ENCODE data around the gene GLT1D1.
"Not testable (repeated sequence)": the region's sequence is repeated elsewhere in the genome, so short reads cannot be mapped to it uniquely, and the experiment has no call there.

The GLT1D1 gene

DNA sequence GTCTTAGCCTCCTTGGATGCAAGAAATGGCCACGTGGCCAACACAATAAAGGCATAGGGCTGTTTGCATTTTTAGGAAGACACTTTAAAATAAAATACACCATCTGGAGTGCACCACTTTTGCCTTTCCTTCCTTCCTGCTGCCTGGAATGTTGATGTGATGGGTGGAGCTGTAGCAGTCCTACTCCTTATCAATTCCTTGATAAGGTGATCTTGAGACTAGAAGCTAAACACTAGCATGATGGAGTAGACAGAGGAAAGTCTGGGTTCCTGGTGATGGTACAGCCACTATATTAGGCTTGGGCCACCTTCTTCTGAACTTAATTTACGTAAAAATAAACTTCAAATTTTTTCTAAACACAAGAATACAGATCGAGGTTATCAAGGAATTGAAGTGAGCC, 2.9 kb upstream of the GLT1D1 start:
- no peak for TF ChIP-seq CTCF (conservative IDR thresholded peaks at IDR 0.05; ENCODE audit: low read depth, low read length)
- no peak overlapping the region for H3K4me3 ChIP-seq (ENCODE audit: low read depth, low read length)
- no peak for DNase-seq (ENCODE audit: low read depth)

GRCh38 chr12:128851429-128851828, 1.8 kb upstream of the GLT1D1 start:
- DNase-seq (ENCODE audit: low read depth); H3K4me3 ChIP-seq (ENCODE audit: low read depth, low read length): not testable (repeated sequence)

DNA sequence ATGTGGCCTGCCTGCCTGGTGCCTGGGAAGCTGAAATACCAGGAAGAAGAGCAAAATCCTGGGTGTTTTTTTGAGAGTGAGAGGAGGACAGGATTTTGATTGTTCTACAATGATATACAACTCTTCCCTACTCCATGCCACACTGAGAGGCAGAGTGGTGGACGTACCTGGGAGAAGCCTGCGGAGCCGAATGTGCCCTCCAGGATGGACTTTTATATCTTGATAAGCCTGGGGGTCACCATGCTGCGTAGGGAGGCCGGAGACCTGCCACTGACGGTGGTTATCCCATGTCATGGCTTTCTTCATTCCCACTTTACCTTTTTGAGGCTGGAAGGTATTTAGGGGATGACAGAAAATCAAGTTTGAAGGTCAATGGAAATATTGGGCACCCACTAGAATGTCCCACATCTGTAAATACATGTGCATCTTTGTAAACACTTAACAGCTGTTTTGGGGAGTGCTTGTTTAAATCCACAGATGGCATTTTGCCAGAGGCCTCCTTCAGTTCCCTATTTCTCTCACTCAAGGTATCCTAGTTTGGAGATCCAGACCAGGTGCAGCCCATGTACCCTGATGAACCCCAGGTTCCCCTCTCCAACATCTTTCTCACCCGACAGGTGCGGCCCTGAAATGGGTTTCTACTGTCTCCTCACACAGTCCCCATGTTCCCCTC, 1.1 kb upstream of the GLT1D1 start:
- H3K4me3 ChIP-seq (ENCODE audit: low read depth, low read length) = no peak overlapping the region
- DNase-seq (ENCODE audit: low read depth) = no peak

DNA sequence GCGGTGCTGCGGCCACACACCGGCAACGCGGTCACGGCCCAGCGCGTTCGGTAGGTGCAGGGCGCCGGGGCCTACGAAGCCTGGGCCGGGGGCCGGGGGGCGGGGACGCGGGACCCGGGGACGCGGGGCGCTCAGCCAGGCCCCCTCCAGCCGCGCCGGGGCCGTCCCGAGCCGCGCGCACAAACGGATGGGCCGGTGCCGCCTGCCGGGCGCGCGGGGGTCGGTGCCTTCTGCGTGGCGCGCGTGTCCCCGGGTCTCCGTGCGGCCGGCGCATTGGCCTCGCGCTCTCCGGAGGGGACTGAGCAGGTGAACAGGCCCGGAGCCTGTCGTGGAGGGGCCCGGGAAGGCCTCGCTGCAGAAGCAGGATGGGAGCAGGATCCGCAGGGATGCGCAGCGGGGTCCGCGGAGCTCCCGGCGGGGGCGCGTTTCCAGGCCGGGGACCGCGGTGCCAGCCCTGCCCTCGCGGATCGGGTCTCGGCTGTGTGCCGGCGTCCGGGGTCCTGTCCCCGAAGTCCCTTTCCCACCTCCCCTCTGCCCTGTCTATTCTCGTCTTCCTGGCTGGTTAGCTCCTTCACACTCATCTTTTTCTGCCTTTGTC, 421 bp downstream of the GLT1D1 start:
- TF ChIP-seq CTCF (conservative IDR thresholded peaks at IDR 0.05; ENCODE audit: low read depth, low read length) = no peak
- DNase-seq (ENCODE audit: low read depth) = no peak
- no peak overlapping the region for H3K4me3 ChIP-seq (ENCODE audit: low read depth, low read length)

More for the DNA sequence above, 1.1 kb upstream of the GLT1D1 start:
- TF ChIP-seq CTCF (conservative IDR thresholded peaks at IDR 0.05; ENCODE audit: low read depth, low read length) = no peak

DNA sequence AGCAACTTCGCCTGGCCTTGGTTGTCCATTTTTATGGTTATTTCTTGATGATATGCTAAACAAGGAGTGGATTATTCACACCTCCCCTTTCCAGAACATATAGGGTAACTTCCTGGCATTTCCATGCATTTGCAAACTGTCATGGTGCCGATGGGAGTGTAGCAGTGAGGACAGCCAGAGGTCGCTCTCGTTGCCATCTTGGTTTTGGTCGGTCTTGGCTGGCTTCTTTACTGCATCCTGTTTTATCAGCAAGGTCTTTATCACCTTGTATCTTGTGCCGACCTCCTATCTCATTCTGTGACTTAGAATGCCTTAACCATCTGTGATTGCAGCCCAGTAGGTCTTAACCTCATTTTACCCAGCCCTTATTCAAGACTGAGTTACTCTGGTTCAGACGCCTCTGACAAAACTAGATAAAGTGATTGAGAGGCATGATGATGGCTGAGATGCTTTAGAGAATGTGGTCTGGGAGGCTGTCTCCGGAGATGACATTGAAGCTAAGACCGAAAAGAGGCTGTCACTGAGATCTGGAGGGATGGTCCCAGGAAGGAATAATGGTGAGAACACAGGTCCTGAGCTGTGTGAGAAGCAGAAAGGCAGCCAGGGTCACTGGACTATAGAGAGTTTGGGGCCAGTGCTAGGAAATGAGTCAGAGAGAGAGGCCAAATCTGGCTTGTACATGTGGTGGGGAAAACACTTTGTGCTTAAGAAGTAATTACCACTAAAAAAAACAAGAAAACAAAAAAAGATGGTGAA, 2.9 kb downstream of the GLT1D1 start:
- TF ChIP-seq CTCF (conservative IDR thresholded peaks at IDR 0.05; ENCODE audit: low read depth, low read length) = no peak
- no peak overlapping the region for H3K4me3 ChIP-seq (ENCODE audit: low read depth, low read length)

GRCh38 chr12:128856791-128857078, 3.5 kb downstream of the GLT1D1 start:
- H3K4me3 ChIP-seq (ENCODE audit: low read depth, low read length) = no peak overlapping the region
- DNase-seq (ENCODE audit: low read depth) = no peak
- TF ChIP-seq CTCF (conservative IDR thresholded peaks at IDR 0.05; ENCODE audit: low read depth, low read length) = no peak

More for the DNA sequence above, 2.9 kb downstream of the GLT1D1 start:
- no peak for DNase-seq (ENCODE audit: low read depth)

DNA sequence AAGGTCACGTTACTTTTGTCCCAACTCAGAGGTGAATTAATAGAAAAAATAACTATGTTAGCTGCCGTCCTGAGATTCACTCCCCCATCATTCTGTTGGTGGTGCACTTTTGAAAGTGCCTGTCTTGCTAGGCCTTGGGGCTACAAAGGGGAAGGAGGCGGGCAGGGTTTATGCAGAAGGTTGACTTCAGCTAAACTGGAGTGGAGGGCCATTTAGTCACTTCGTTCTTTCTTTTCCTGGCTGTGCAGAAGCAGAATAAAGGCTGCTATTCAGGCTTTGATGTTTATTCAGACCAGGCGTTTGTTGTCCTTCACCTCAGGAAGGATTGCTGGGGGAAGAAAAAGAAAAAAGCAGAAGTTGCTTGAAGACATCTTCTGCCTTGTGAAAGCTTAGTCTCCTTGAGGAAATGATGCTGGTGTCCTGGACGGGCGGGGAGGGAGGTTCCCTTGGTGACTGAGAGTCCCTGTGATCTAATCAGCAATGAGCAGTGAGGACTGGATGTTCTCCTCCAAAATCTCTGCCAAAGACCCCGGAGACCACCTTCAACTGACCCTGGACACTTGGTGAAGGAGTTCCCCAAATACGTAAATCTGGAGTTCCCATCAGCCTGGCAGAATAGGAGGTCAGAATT, 4.0 kb downstream of the GLT1D1 start:
- no peak for DNase-seq (ENCODE audit: low read depth)
- no peak for TF ChIP-seq CTCF (conservative IDR thresholded peaks at IDR 0.05; ENCODE audit: low read depth, low read length)
- no peak overlapping the region for H3K4me3 ChIP-seq (ENCODE audit: low read depth, low read length)
